ENCODE data around the gene CNTNAP3. TPM values are rescaled to one million over a fixed set of nuclear protein-coding genes. Genes with fewer than 3 reads are reported as not detected.
"Not testable (repeated sequence)": the region's sequence is repeated elsewhere in the genome, so short reads cannot be mapped to it uniquely, and the experiment has no call there.

CNTNAP3 gene
- polyA plus RNA-seq, 2 of the 4 experiments (the other 2 are of a cell fraction), result 9.8 to 39.5 TPM

DNA sequence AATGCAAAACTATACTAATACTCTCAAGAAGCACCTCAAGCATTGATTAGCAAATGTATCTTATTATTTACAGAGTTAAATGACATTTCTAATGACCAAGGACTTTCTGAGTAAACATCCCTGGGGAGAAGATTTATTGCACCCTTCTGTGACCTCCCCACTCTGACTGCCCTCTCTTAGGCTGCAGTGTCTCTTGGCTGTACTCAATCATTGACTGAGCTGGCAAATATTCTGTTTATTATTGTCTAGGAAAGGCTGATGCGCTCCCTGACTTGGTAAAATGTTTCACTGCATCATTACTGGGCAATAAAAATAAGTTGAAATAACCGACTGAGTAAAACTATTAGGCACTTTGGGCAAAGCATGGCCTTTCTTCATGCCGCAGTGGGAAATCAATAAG lies 130.3 kb downstream of the CNTNAP3 start:
- H3K4me2 ChIP-seq; POLR2A ChIA-PET; DNase-seq (ENCODE audit: low read depth in 1 of 2, low spot score in 1 of 2); H3K9me3 ChIP-seq; H3K27ac ChIP-seq; FAIRE-seq; H3K4me1 ChIP-seq; CTCF ChIA-PET; ATAC-seq; H3K4me3 ChIP-seq: not testable (repeated sequence)
- WGBS (ENCODE audit: missing lambda C conversion rate), result no CpG with 5 or more reads among the region's 3 CpGs

- H3K27ac ChIP-seq; DNase-seq (ENCODE audit: low read depth in 1 of 2, low spot score in 1 of 2); POLR2A ChIA-PET; H3K4me3 ChIP-seq; H3K4me1 ChIP-seq; CTCF ChIA-PET; H3K9me3 ChIP-seq; FAIRE-seq; H3K4me2 ChIP-seq; ATAC-seq: not testable (repeated sequence)
- WGBS (ENCODE audit: missing lambda C conversion rate), result 97% methylated on average over 51 of the region's 51 CpGs
Measured at GRCh38 chr9:39132826-39133552, 155.0 kb downstream of the CNTNAP3 start.

GRCh38 chr9:39121401-39121800 lies 166.6 kb downstream of the CNTNAP3 start:
- ATAC-seq; CTCF ChIA-PET; H3K4me1 ChIP-seq; POLR2A ChIA-PET; H3K27ac ChIP-seq; DNase-seq (ENCODE audit: low read depth in 1 of 2, low spot score in 1 of 2); H3K9me3 ChIP-seq; H3K4me2 ChIP-seq; FAIRE-seq; H3K4me3 ChIP-seq: not testable (repeated sequence)
- 41% methylated on average over 2 of the region's 2 CpGs for WGBS (ENCODE audit: missing lambda C conversion rate)

- FAIRE-seq; H3K27ac ChIP-seq; H3K9me3 ChIP-seq; DNase-seq (ENCODE audit: low read depth in 1 of 2, low spot score in 1 of 2); CTCF ChIA-PET; H3K4me3 ChIP-seq; H3K4me2 ChIP-seq; POLR2A ChIA-PET; ATAC-seq; H3K4me1 ChIP-seq: not testable (repeated sequence)
Measured at GRCh38 chr9:39111746-39112145, 176.2 kb downstream of the CNTNAP3 start.

- Histone ChIP-seq H3K4me2 (no peak overlapping the region), H3K4me3 (no peak overlapping the region), H3K9me3 (no peaks in the 10 kb centered on the region), H3K27ac (no peak overlapping the region), H3K4me1 (no peaks in the 10 kb centered on the region)
- TF ChIP-seq CHD4 (IDR thresholded peaks at IDR 0.05; ENCODE audit: borderline replicate concordance) (no peak), PHF8 (IDR thresholded peaks at IDR 0.05; ENCODE audit: borderline replicate concordance, low read depth) (no peak), CBX8 (IDR thresholded peaks at IDR 0.05) (no peak), FOSB (CRISPR knock-in tag; IDR thresholded peaks at IDR 0.05) (no peak), HOXA7 (CRISPR knock-in tag; IDR thresholded peaks at IDR 0.05) (no peak), JUNB (IDR thresholded peaks at IDR 0.05) (no peak), KDM5A (IDR thresholded peaks at IDR 0.05) (no peak), ESRRA (IDR thresholded peaks at IDR 0.05; ENCODE audit: borderline replicate concordance, low read length) (no peak), GATA3 (IDR thresholded peaks at IDR 0.05; ENCODE audit: borderline replicate concordance) (no peak), RNF2 (IDR thresholded peaks at IDR 0.05; ENCODE audit: borderline replicate concordance, low read depth) (no peak), EHF (CRISPR knock-in tag; IDR thresholded peaks at IDR 0.05) (no peak)
- TF ChIP-seq, protein P1, sequence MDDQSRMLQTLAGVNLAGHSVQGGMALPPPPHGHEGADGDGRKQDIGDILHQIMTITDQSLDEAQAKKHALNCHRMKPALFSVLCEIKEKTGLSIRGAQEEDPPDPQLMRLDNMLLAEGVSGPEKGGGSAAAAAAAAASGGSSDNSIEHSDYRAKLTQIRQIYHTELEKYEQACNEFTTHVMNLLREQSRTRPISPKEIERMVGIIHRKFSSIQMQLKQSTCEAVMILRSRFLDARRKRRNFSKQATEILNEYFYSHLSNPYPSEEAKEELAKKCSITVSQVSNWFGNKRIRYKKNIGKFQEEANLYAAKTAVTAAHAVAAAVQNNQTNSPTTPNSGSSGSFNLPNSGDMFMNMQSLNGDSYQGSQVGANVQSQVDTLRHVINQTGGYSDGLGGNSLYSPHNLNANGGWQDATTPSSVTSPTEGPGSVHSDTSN (IDR thresholded peaks at IDR 0.05), result no peak
- TF ChIP-seq, protein P2, sequence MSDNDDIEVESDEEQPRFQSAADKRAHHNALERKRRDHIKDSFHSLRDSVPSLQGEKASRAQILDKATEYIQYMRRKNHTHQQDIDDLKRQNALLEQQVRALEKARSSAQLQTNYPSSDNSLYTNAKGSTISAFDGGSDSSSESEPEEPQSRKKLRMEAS (IDR thresholded peaks at IDR 0.05), result no peak
- CTCF ChIA-PET, result no interaction called here
- WGBS (ENCODE audit: missing lambda C conversion rate), result 94% methylated on average over 9 of the region's 9 CpGs
- POLR2A ChIA-PET, result no interaction called here
- ATAC-seq, result no peak
- no peak for DNase-seq (ENCODE audit: low read depth in 1 of 2, low spot score in 1 of 2)
- FAIRE-seq, result no peak
Measured at GRCh38 chr9:39108145-39108544, 179.8 kb downstream of the CNTNAP3 start.

DNA sequence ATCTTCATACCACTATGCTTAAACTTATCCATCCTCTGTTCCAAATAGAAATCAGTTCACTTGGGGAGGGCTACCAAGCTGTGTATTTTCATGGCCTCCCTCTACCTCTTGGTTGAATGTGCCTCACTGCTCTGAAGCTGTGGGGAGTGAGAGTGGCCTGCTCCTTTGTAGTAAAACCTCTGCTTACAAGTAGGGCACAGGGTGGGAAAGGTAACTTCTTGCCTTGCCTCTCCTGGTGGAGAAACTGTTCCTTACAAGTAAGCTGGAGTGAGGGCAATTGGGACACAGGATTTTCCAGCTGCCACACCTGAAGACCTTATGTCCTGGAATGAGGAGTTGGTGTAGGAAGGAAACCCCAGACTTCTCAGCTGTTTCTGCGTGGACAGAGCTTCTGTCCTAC lies 190.8 kb downstream of the CNTNAP3 start:
- H3K4me2 ChIP-seq; H3K4me3 ChIP-seq; H3K27ac ChIP-seq; CTCF ChIA-PET; DNase-seq (ENCODE audit: low read depth in 1 of 2, low spot score in 1 of 2); POLR2A ChIA-PET; FAIRE-seq; H3K4me1 ChIP-seq; ATAC-seq; H3K9me3 ChIP-seq: not testable (repeated sequence)
- WGBS (ENCODE audit: missing lambda C conversion rate), result 89% methylated on average over 1 of the region's 1 CpG

- H3K4me2 ChIP-seq; DNase-seq (ENCODE audit: low read depth in 1 of 2, low spot score in 1 of 2); H3K4me3 ChIP-seq; H3K27ac ChIP-seq; H3K4me1 ChIP-seq; ATAC-seq; CTCF ChIA-PET; H3K9me3 ChIP-seq; POLR2A ChIA-PET; FAIRE-seq: not testable (repeated sequence)
- whole genome bisulfite sequencing (ENCODE audit: missing lambda C conversion rate), result 95% methylated on average over 5 of the region's 5 CpGs
Measured at GRCh38 chr9:39085311-39085710, 202.7 kb downstream of the CNTNAP3 start.

DNA sequence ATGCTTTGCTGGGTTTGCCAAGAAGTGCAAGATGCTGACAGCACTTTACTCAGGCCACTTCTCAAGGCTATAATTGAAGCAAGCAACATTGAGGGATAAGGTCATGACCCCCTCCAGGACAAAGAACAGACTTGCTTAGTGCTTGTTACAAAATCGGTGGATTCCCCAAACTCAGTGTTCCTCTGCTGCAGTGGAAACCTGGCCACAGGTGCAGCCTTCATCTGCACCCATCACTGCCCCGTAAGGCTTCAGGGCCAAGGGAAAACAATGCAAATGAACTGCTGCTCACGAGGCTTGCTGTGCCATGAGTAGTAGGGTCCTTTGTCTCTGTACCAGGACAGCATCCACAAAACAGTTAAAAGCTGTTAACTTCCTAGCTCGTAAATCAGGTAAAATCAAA lies 205.4 kb downstream of the CNTNAP3 start:
- 74% methylated on average over 4 of the region's 4 CpGs for WGBS (ENCODE audit: missing lambda C conversion rate)

DNA sequence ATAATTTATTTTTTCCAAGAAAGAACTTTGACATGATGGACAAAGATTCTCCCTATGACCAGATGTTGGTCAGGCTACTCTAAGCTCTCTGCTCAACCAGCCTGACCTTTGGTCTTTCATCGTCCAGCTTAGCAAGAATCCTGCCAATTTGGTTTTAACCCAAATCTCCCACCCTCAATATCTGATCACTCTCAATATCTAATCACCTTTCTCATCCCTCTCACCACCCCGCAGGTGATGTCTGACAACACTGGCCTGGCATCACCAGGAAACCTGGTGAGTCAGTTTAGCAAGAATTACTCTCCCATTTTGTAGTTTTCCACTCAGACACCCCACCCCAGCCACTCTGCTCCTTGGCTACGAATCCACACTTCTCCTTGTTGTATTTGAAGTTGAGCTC lies 207.9 kb downstream of the CNTNAP3 start:
- H3K9me3 ChIP-seq; H3K4me3 ChIP-seq; H3K27ac ChIP-seq; H3K4me1 ChIP-seq; ATAC-seq; CTCF ChIA-PET; DNase-seq (ENCODE audit: low read depth in 1 of 2, low spot score in 1 of 2); FAIRE-seq; POLR2A ChIA-PET; H3K4me2 ChIP-seq: not testable (repeated sequence)
- WGBS (ENCODE audit: missing lambda C conversion rate), result 87% methylated on average over 3 of the region's 3 CpGs

More for the DNA sequence above, 205.4 kb downstream of the CNTNAP3 start:
- H3K4me2 ChIP-seq; POLR2A ChIA-PET; FAIRE-seq; H3K4me3 ChIP-seq; H3K4me1 ChIP-seq; H3K9me3 ChIP-seq; DNase-seq (ENCODE audit: low read depth in 1 of 2, low spot score in 1 of 2); H3K27ac ChIP-seq; CTCF ChIA-PET; ATAC-seq: not testable (repeated sequence)

All from A549 (cell line).